Aorta (tissue), 5 donors: ENCODE data around the gene JUNB. TPM values are rescaled to one million over a fixed set of nuclear protein-coding genes. Genes with fewer than 3 reads are reported as not detected.

Source experiments
- ATAC-seq: fragments of 200-7000 bp; cut with Tn5 transposase; one replicate; pipeline ENCODE4 v1.9.1; 2022; ENCODE audit warnings: moderate library complexity; ENCODE audit not compliant: low FRiP score
- DNase-seq, 2 donors: peaks; one replicate each; pipeline ENCODE4 v3.0.0-alpha.2; 2020
- H3K27ac ChIP-seq, 2 donors: one replicate each; pipeline ENCODE4 v1.5.1; 2013; ENCODE audit warnings: low read length in 2 of 2, mild to moderate bottlenecking in 2 of 2, moderate library complexity in 2 of 2, control low read depth in 1 of 2, inconsistent platforms in 1 of 2, low read depth in 1 of 2
- H3K27me3 ChIP-seq, 2 donors: one replicate each; pipeline ENCODE4 v1.6.1; 2013; ENCODE audit warnings: control low read depth in 1 of 2, low read length in 1 of 2, mild to moderate bottlenecking in 1 of 2, moderate library complexity in 1 of 2; ENCODE audit not compliant: insufficient read depth in 2 of 2, control insufficient read depth in 1 of 2
- H3K36me3 ChIP-seq, 2 donors: one replicate each; pipeline ENCODE4 v1.6.1; 2013; ENCODE audit warnings: control low read depth in 1 of 2, low read length in 1 of 2, mild to moderate bottlenecking in 1 of 2; ENCODE audit not compliant: insufficient read depth in 2 of 2, control insufficient read depth in 1 of 2
- H3K4me1 ChIP-seq, 2 donors: one replicate each; pipeline ENCODE4 v1.6.1; 2013; ENCODE audit warnings: low read length in 2 of 2, control low read depth in 1 of 2, mild to moderate bottlenecking in 1 of 2, moderate library complexity in 1 of 2; ENCODE audit not compliant: insufficient read depth in 2 of 2, control insufficient read depth in 1 of 2
- H3K4me3 ChIP-seq, 2 donors: one replicate each; pipeline ENCODE4 v1.5.1; 2013; ENCODE audit warnings: low read length in 2 of 2, control low read depth in 1 of 2, mild to moderate bottlenecking in 1 of 2
- H3K9me3 ChIP-seq: one replicate; pipeline ENCODE4 v1.6.1; 2013; ENCODE audit warnings: mild to moderate bottlenecking, low read length; ENCODE audit not compliant: control insufficient read depth
- WGBS, 2 donors: extraction: QIAGEN DNeasy Blood & Tissue Kit; methylation state at CpG; one replicate each; pipeline ENCODE4 v1.1.7; 2013; 5-methylcytosine and 5-hydroxymethylcytosine counted together
- intact Hi-C, 2 donors: fragments of 100-400 bp; cut with DNase I; formaldehyde crosslinking; loops; one replicate each; pipeline versions ENCODE4 v1.14.2 to v1.15.0; 2022
- polyA plus RNA-seq, 2 donors: library from polyadenylated mRNA; stranded (reverse); fragments of 200-250 nt; gene quantifications; one replicate each; pipeline ENCODE4 v1.2.3, GENCODE V29; 2013
- total RNA-seq, 2 donors: library from RNA; stranded (reverse); fragmentation: NEBNext Ultra II Directional; extraction: Animal tissue kit (Norgen Biotek cat#: 25700); gene quantifications; one replicate each; pipeline ENCODE4 v1.2.1, GENCODE V29; 2021
- donor health status: healthy with polysubstance abuse.
- donor health status: Bipolar disorder and iron deficiency.
- donor health status: DM: no; HTN: no; CAD: no.
- donor health status: DM: no; HTN: no; CAD: no.
- donor health status: DM: yes; HTN: yes; CAD: no.

Gene JUNB
- total and polyA plus RNA-seq, 4 donors = 97.0 to 623 (median 429) TPM

DNA sequence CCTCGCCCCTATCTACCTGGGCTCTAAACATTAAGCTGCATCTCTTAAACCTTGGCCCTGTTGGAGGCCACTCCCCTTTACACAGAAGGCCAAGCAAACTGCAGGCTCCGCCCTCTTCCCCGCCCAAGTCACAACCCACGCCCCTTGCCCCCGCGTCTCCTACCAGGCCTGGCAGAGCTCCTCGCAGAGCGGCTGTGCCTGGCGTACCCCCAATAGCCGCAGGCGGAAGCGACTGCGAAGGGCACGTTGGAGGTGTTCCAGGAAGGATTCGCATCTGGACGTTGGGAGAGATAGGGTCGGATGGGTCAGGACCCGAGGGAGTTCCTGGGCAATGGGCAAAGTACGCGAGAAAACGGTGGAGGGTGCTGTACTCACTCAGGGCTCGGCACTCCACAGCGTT, 37.2 kb downstream of the JUNB start:
- intact Hi-C loops = no loop called here
- WGBS, 2 donors = 5% methylated on average over 23 of the region's 23 CpGs
- no peak for ATAC-seq
- Histone ChIP-seq H3K4me3 (no peak overlapping the region), H3K27ac (no peak overlapping the region), H3K36me3 (no peaks in the 10 kb centered on the region), H3K27me3 (no peaks in the 10 kb centered on the region), H3K9me3 (no peaks in the 10 kb centered on the region), H3K4me1 (no peaks in the 10 kb centered on the region)
- DNase-seq = no peak

DNA sequence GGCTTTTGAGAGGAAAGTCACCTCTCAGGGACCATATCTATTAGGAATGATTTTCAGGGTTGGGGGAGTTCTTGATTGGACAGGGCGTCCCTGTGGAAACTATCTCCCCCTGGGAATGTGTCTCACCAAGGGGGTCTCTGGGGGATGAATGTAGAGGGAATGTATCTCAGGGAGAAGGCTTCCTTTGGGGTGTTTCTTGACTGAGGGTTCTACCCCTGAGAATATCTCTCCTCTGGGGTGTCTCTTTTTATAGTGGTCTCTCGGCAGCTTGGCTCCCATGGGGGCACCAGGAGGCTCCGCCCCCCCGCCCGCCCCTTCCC, 42.1 kb downstream of the JUNB start:
- Histone ChIP-seq H3K36me3 (no peaks in the 10 kb centered on the region), H3K27me3 (no peaks in the 10 kb centered on the region), H3K27ac (no peak overlapping the region), H3K4me3 (peak overlapping the region in 1 of 2 donors; percentile 21), H3K9me3 (no peaks in the 10 kb centered on the region), H3K4me1 (no peaks in the 10 kb centered on the region)
- DNase-seq (no peak), ATAC-seq (no peak)
- 0 to 1% methylated on average over 5 of the region's 5 CpGs for WGBS, 2 donors
- intact Hi-C loops = no loop called here

DNA sequence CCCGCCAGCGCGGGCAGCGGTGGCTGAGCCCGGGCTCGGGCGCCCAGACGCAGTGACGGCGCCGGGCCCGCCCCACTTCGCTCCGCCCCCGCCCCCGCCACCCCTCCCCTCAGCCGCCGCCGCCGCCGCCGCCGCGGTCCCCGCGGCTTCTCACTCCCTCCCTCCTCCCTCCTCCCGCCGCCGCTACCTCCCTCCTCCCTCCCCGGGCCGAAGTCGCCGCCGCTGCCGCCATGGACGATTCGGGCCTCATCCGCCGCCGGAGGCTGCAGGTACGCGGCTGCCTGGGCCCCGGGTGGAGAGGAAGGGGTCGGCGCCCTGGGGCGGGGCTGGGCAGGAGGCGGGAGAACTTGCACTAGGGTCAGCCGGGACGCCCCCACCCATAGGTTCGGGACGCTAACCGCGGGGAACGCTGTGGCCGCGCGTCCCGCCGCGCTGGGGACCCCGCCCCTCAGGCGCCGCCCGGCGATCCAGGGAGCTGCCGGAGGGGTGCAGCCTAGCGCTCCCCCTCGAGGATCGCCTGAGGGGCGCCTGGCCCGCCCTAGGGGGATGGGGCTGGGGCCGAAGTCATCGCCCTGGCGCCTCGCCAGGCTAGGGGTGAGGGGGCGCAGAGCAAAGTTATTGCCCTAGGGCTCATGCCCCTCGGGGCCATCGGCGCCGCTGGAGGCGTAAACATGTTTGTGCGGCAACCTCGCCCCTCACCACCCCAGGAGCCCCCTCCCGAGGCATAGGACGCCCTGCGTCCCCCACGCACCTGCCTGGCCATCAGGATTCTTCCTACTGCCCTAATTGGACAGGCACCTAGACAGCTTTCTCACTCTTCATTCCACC, 42.7 kb downstream of the JUNB start:
- Histone ChIP-seq H3K9me3 (no peaks in the 10 kb centered on the region), H3K27ac (no peak overlapping the region), H3K4me1 (no peaks in the 10 kb centered on the region), H3K27me3 (no peaks in the 10 kb centered on the region), H3K36me3 (no peaks in the 10 kb centered on the region), H3K4me3 (peak overlapping the region in 1 of 2 donors; percentile 21)
- intact Hi-C loops = no loop called here
- ATAC-seq (no peak), DNase-seq (no peak)
- 0 to 1% methylated on average over 37 to 86 of the region's 87 CpGs for WGBS, 2 donors

DNA sequence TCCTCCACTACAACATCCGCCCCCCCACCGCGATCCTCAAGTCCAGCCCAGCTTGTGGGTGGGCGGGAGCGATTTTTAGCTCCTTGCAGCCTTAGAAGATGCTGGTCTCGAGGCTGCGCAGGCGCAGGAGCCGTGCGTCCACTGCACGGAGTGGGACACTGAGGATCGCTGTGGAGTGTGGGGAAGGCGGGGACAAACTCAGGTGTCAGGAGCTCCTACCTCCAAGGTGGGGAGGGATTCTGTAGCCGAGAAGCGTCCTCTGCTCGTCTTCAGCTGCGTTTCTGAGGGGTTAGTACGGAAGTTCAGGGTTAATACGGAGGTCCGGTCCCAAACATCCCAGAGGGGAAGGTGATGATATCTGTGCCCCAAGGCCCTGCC, 43.3 kb downstream of the JUNB start, which contains the start of gene RTBDN:
Gene RTBDN (minus strand): TSS at position 14 of the 378 bp plus-strand sequence. CDS start 4,600 bp downstream, outside the sequence.
- ATAC-seq = no peak
- Histone ChIP-seq H3K4me1 (no peaks in the 10 kb centered on the region), H3K36me3 (no peaks in the 10 kb centered on the region), H3K27me3 (no peaks in the 10 kb centered on the region), H3K9me3 (no peaks in the 10 kb centered on the region), H3K4me3 (peak within 1 kb of the TSS in 1 of 2 donors; percentile 21), H3K27ac (no peak within 1 kb of the TSS)
- intact Hi-C loops = no loop called here
- no peak for DNase-seq
- WGBS, 2 donors = 5 to 7% methylated on average over 20 of the region's 20 CpGs

DNA sequence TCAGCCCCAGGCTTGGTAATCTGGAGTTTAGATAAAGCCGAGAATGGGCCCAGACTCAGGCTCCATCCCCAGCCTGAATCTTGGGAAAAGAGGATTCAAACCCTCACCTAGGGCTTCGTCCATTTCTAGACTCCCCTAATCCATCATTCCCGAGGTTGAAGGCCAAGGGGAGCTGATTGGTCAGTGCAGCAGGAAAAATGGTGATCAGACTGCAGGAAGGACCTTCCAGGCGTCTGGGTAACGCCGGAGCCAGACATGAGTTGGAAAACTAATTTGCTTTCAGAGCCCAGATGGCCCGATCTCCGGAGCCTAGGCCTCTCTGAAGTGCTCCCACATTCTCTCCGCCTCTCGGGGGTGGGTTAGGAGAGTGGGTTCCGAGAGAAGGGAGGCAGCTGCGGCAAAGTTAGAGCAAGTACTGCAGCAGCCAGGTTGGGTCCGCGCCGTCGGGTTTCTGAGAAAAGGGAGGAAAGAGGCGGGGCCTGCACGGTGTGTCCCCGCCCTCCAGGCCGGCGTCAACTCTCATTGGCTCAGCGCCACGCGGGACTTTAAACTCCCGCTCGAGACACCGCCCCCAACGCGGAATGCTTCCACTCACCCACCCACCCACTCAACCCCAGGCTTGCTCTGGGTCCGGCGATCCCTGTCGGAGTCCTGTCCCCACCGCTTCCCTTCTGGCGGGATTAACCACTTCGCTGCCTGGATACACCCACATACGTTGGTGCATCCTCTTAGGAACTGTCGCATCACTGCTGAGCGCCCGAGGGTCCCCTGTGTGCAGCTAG, 43.9 kb downstream of the JUNB start:
- DNase-seq (no peak), ATAC-seq (no peak)
- H3K9me3 ChIP-seq = no peaks in the 10 kb centered on the region
- intact Hi-C loops = no loop called here
- no peak overlapping the region for H3K4me3 ChIP-seq
- H3K4me1 ChIP-seq = no peaks in the 10 kb centered on the region
- H3K27me3 ChIP-seq = no peaks in the 10 kb centered on the region
- 6 to 7% methylated on average over 39 of the region's 39 CpGs for WGBS, 2 donors
- no peak overlapping the region for H3K27ac ChIP-seq
- no peaks in the 10 kb centered on the region for H3K36me3 ChIP-seq

DNA sequence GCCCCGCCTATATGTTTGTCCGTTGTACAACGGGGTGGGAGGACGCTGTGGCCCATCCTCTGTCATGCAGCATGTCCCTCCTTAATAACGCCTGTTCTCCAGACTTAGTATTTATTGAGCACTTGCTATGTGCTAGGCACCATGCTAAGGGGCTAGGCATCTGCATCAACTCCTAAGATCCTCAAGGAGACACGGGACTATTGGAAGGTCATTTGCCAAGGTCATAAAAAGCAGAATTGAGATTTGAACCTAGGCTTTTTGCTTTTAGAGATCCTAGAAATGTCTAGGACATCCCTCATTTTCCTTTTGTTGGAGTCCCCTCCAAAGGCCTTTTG, 45.2 kb downstream of the JUNB start:
- DNase-seq = no peak
- no peak for ATAC-seq
- Histone ChIP-seq H3K4me1 (no peaks in the 10 kb centered on the region), H3K27me3 (no peaks in the 10 kb centered on the region), H3K9me3 (no peaks in the 10 kb centered on the region), H3K4me3 (no peak overlapping the region), H3K27ac (no peak overlapping the region), H3K36me3 (no peaks in the 10 kb centered on the region)
- intact Hi-C loops = no loop called here
- 10 to 11% methylated on average over 6 of the region's 6 CpGs for WGBS, 2 donors

DNA sequence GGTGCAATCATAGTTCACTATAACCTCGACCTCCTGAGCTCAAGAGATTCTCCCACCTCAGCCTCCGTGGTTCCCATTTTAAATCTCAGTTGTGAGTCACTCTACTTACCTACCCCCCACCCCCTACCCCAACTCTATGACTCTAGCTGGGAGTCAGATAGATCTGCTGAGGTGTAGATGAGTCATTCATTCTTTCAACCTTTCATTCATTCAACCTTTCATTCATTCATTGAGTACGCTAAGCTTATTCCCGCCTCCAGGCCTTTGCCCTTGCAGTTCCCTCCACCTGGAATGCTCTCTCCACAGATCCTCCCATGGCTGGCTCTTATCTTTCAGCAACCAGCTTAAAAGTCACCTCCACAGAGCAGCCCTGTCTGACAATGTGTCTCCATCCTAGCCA, 45.9 kb downstream of the JUNB start:
- ATAC-seq (no peak), DNase-seq (no peak)
- Histone ChIP-seq H3K4me3 (no peak overlapping the region), H3K4me1 (no peaks in the 10 kb centered on the region), H3K9me3 (no peaks in the 10 kb centered on the region), H3K27ac (no peak overlapping the region), H3K27me3 (no peaks in the 10 kb centered on the region), H3K36me3 (no peaks in the 10 kb centered on the region)
- intact Hi-C loops = no loop called here
- WGBS, 2 donors = 73 to 81% methylated on average over 4 of the region's 4 CpGs

DNA sequence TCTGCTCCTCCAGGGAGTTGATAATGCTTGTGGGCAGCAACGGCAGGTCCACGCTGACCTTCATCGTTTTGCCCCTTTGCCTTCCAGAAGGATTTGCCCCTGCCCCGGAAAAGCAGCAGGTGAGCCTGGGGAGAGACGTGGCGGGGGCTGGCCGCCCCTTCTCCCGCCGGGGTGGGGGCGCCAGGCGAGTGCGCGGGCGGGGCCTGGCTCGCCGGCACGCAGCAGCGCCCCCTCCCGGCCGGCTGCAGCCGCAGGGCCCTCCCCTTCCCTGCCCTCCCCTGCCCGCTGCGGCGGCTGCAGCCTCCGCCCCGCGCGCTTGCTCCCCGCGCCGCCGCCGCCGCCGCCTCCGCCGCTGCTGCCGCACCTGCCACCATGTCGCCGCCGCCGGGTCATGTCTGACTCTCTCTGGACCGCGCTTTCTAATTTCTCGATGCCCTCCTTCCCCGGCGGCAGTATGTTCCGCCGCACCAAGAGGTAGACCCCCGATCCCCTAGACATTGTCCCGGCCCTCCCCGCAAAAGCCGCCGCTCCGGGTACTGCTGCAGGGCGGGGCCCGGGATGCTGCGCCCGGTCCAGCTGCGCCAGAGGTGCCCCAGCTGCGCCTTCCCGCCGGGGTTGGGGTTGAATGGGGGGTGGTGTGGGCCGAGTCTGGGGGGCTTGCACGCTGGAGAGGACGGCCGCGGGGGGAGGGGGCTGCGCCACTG, 47.0 kb downstream of the JUNB start, which contains the start of gene MAST1:
Gene MAST1 (plus strand): TSS at position 334 of the 704 bp plus-strand sequence. CDS start 58 bp downstream, at position 392.
- no peaks in the 10 kb centered on the region for H3K27me3 ChIP-seq
- H3K36me3 ChIP-seq = no peaks in the 10 kb centered on the region
- intact Hi-C loops = no loop called here
- no peak within 1 kb of the TSS for H3K27ac ChIP-seq
- ATAC-seq (no peak), DNase-seq (no peak)
- no peak within 1 kb of the TSS for H3K4me3 ChIP-seq
- H3K9me3 ChIP-seq = no peaks in the 10 kb centered on the region
- WGBS, 2 donors = 0 to 1% methylated on average over 31 to 69 of the region's 69 CpGs
- H3K4me1 ChIP-seq = no peaks in the 10 kb centered on the region
